HCT116 (cell line): Measurements from ENCODE around the gene DCAF5. TPM values are rescaled to one million over a fixed set of nuclear protein-coding genes. Genes with fewer than 3 reads are reported as not detected.

Source experiments
- ATAC-seq: fragments of 200-7000 bp; cut with Tn5 transposase; 2 replicates; pipeline ENCODE4 v1.9.1; 2020; ENCODE audit warnings: mild to moderate bottlenecking, moderate library complexity
- BruUV-seq: library from RNA; stranded (reverse); fragments of 400-500 nt; replicated peaks from 2 replicates; lab custom pipeline; 2021; lab: Mats Ljungman, UMichigan
- CTCF ChIA-PET: fragments of 300-600 bp; sonication (Branson Sonifier 250); formaldehyde crosslinking; loops from one replicate; lab custom pipeline; 2021; ENCODE audit warnings: antibody characterized with exemption; lab: Charles Lee
- POLR2A ChIA-PET: fragments of 300-600, 350-600 bp; sonication (Branson Sonifier 250); formaldehyde crosslinking; loops from one replicate; lab custom pipeline; 2021; ENCODE audit warnings: antibody characterized with exemption; lab: Charles Lee
- RAD21 ChIA-PET, 2 experiments: fragments of 300-600 bp; sonication (Branson Sonifier 250); formaldehyde crosslinking; loops; one replicate each; lab custom pipeline; 2023; ENCODE audit warnings: low total read pairs in 2 of 2; ENCODE audit not compliant: uncharacterized antibody in 2 of 2, unreplicated experiment in 2 of 2, low non-redundant PET in 1 of 2; lab: Charles Lee
- DNase-seq: peaks from one replicate; pipeline ENCODE4 v3.0.0-alpha.2; 2010; ENCODE audit warnings: low read depth, low spot score
- H2AFZ ChIP-seq: fragments of 200-600 bp; shearing (Covaris generic), sonication (generic); 2 replicates; pipeline ENCODE4 v1.6.1; 2017; ENCODE audit warnings: low read depth, mixed run types, mixed read lengths, antibody characterized with exemption, low read length; ENCODE audit not compliant: poor library complexity, severe bottlenecking
- H3K27ac ChIP-seq: 2 replicates; pipeline ENCODE4 v1.5.1; 2012; ENCODE audit warnings: low read depth, low read length
- H3K27me3 ChIP-seq: fragments of 200-600 bp; sonication (generic); 2 replicates; pipeline ENCODE4 v1.6.1; 2016; ENCODE audit warnings: mixed run types, low read length, mixed read lengths; ENCODE audit not compliant: insufficient read depth
- H3K36me3 ChIP-seq, 2 experiments: fragments of 200-500 bp in 1 of 2; fragments of 200-600 bp in 1 of 2; sonication (Bioruptor generic) in 1 of 2; sonication (generic) in 1 of 2; 2 replicates each; pipeline versions ENCODE4 v1.5.1 to v1.6.1; 2014 to 2016; ENCODE audit warnings: low read length in 2 of 2, inconsistent platforms in 1 of 2, mixed read lengths in 1 of 2, mixed run types in 1 of 2; ENCODE audit not compliant: insufficient read depth in 2 of 2, control insufficient read depth in 1 of 2
- H3K4me1 ChIP-seq, 2 experiments: fragments of 200-600 bp in 1 of 2; sonication (generic) in 1 of 2; 2 replicates each; pipeline versions ENCODE4 v1.5.1 to v1.6.1; 2012 to 2017; ENCODE audit warnings: low read length in 2 of 2, inconsistent platforms in 1 of 2, mild to moderate bottlenecking in 1 of 2, mixed read lengths in 1 of 2, mixed run types in 1 of 2, moderate library complexity in 1 of 2; ENCODE audit not compliant: insufficient read depth in 2 of 2, control insufficient read depth in 1 of 2
- H3K4me2 ChIP-seq: fragments of 200-600 bp; sonication (generic); 2 replicates; pipeline ENCODE4 v1.6.1; 2017; ENCODE audit warnings: mixed run types, low read length, mixed read lengths
- H3K4me3 ChIP-seq, 2 experiments: fragments of 200-600 bp in 1 of 2; sonication (generic) in 1 of 2; replicated peaks in 1 of 2; 2 replicates each; pipeline ENCODE4 v1.5.1; 2011 to 2016; ENCODE audit warnings: low read length in 2 of 2, control low read depth in 1 of 2, low read depth in 1 of 2, mild to moderate bottlenecking in 1 of 2, mixed read lengths in 1 of 2, mixed run types in 1 of 2
- H3K79me2 ChIP-seq: fragments of 200-600 bp; sonication (generic); 2 replicates; pipeline ENCODE4 v1.6.1; 2017; ENCODE audit warnings: mild to moderate bottlenecking, mixed run types, low read length, moderate library complexity, mixed read lengths; ENCODE audit not compliant: insufficient read depth
- H3K9ac ChIP-seq: fragments of 200-600 bp; sonication (generic); 2 replicates; pipeline ENCODE4 v1.6.1; 2016; ENCODE audit warnings: low read length, mixed read lengths
- H3K9me2 ChIP-seq: fragments of 200-600 bp; sonication (generic), shearing (Covaris generic); 2 replicates; pipeline ENCODE4 v1.6.1; 2017; ENCODE audit warnings: mixed run types, mild to moderate bottlenecking, moderate library complexity; ENCODE audit not compliant: insufficient read depth
- H3K9me3 ChIP-seq, 2 experiments: fragments of 200-500 bp in 1 of 2; fragments of 200-600 bp in 1 of 2; sonication (Bioruptor generic) in 1 of 2; sonication (generic) in 1 of 2; 2 replicates each; pipeline ENCODE4 v1.6.1; 2014 to 2017; ENCODE audit warnings: low read length in 2 of 2, mixed read lengths in 2 of 2, inconsistent platforms in 1 of 2, low read depth in 1 of 2, mild to moderate bottlenecking in 1 of 2, mixed run types in 1 of 2, moderate library complexity in 1 of 2; ENCODE audit not compliant: control insufficient read depth in 1 of 2, insufficient read depth in 1 of 2
- H4K20me1 ChIP-seq: fragments of 200-600 bp; sonication (generic), shearing (Covaris generic); 2 replicates; pipeline ENCODE4 v1.6.1; 2017; ENCODE audit warnings: mixed run types, mild to moderate bottlenecking, moderate library complexity; ENCODE audit not compliant: insufficient read depth
- ATF3 ChIP-seq: IDR thresholded peaks from 2 replicates; pipeline ENCODE4 v1.6.1; 2012
- CBX3 ChIP-seq: IDR thresholded peaks from 2 replicates; pipeline ENCODE4 v1.6.1; 2012; ENCODE audit warnings: low read depth
- CEBPB ChIP-seq: IDR thresholded peaks from 2 replicates; pipeline ENCODE4 v1.6.1; 2012; ENCODE audit warnings: low read depth
- CTCF ChIP-seq, 3 experiments: fragments of 200-600 bp in 1 of 3; sonication (generic) in 1 of 3; IDR thresholded peaks in 2 of 3; conservative IDR thresholded peaks in 1 of 3; 2 replicates each; pipeline ENCODE4 v1.5.1; 2012 to 2017; ENCODE audit warnings: low read depth in 2 of 3, low read length in 2 of 3, antibody characterized with exemption in 1 of 3, borderline replicate concordance in 1 of 3, control low read depth in 1 of 3, mild to moderate bottlenecking in 1 of 3, mixed read lengths in 1 of 3, mixed run types in 1 of 3, moderate library complexity in 1 of 3; ENCODE audit not compliant: insufficient read depth in 1 of 3
- EGR1 ChIP-seq: IDR thresholded peaks from 2 replicates; pipeline ENCODE4 v1.6.1; 2012; ENCODE audit warnings: low read depth
- EZH2 ChIP-seq: fragments of 200-600 bp; sonication (generic); IDR thresholded peaks from 2 replicates; pipeline ENCODE4 v1.6.1; 2017; ENCODE audit warnings: antibody characterized with exemption, mixed run types
- JUND ChIP-seq: IDR thresholded peaks from 2 replicates; pipeline ENCODE4 v1.6.1; 2012
- POLR2AphosphoS5 ChIP-seq: IDR thresholded peaks from 2 replicates; pipeline ENCODE4 v1.6.1; 2011; ENCODE audit warnings: mild to moderate bottlenecking, low read depth, low read length, moderate library complexity
- RAD21 ChIP-seq: IDR thresholded peaks from 2 replicates; pipeline ENCODE4 v1.6.1; 2012; ENCODE audit warnings: low read depth, mild to moderate bottlenecking
- YY1 ChIP-seq: IDR thresholded peaks from 2 replicates; pipeline ENCODE4 v1.6.1; 2011; ENCODE audit warnings: low read length, low read depth, moderate library complexity, mild to moderate bottlenecking; ENCODE audit not compliant: insufficient replicate concordance; ENCODE audit errors: extremely low read depth
- ZBTB33 ChIP-seq: IDR thresholded peaks from 2 replicates; pipeline ENCODE4 v1.6.1; 2011; ENCODE audit warnings: mild to moderate bottlenecking, low read length, moderate library complexity; ENCODE audit not compliant: insufficient replicate concordance; ENCODE audit errors: extremely low read depth
- intact Hi-C: fragments of 100-400 bp; cut with micrococcal nuclease; formaldehyde crosslinking; loops from 2 replicates; pipeline ENCODE4 v1.10.0; 2022
- total RNA-seq: library from RNA; stranded (reverse); gene quantifications from one replicate; pipeline ENCODE4 v1.2.1, GENCODE V29; 2021; ENCODE audit not compliant: unreplicated experiment

Gene DCAF5
- total RNA-seq, 1 experiment from 2014 or later: 27.1 TPM

GRCh38 chr14:69171569-69171968, 18.6 kb upstream of the DCAF5 start:
- no peak overlapping the region for H3K27ac ChIP-seq
- no peaks in the 10 kb centered on the region for H3K9me3 ChIP-seq
- H3K4me3 ChIP-seq: no peak overlapping the region
- H3K27me3 ChIP-seq: no peaks in the 10 kb centered on the region
- H2AFZ ChIP-seq: no peak overlapping the region
- no peaks in the 10 kb centered on the region for H4K20me1 ChIP-seq
- no peak overlapping the region for H3K9ac ChIP-seq
- H3K4me1 ChIP-seq: no peaks in the 10 kb centered on the region
- no peak for DNase-seq
- intact Hi-C loops: no loop called here
- H3K4me2 ChIP-seq: no peak overlapping the region
- TF ChIP-seq CBX3 (no peak), ZBTB33 (no peak), EGR1 (no peak), CEBPB (no peak), YY1 (no peak), POLR2AphosphoS5 (no peak), JUND (no peak), RAD21 (no peak), EZH2 (no peak), CTCF (IDR thresholded peaks at IDR 0.05 in 2 of 3, conservative IDR thresholded peaks at IDR 0.05 in 1 of 3; ENCODE audit: borderline replicate concordance in 1 of 3, insufficient read depth in 1 of 3, low read depth in 2 of 3, low read length in 2 of 3) (no peak), ATF3 (no peak)
- no peaks in the 10 kb centered on the region for H3K9me2 ChIP-seq
- CTCF ChIA-PET: no interaction called here
- no peaks in the 10 kb centered on the region for H3K79me2 ChIP-seq
- RAD21 ChIA-PET: no interaction called here
- no peaks in the 10 kb centered on the region for H3K36me3 ChIP-seq
- POLR2A ChIA-PET: no interaction called here
- BruUV-seq: no TSS peak
- no peak for ATAC-seq
